Measurements from ENCODE around the gene DOP1B. TPM values are rescaled to one million over a fixed set of nuclear protein-coding genes. Genes with fewer than 3 reads are reported as not detected.

DOP1B gene
- total RNA-seq, 1 donor from 2014 or later: 4.5 TPM

DNA sequence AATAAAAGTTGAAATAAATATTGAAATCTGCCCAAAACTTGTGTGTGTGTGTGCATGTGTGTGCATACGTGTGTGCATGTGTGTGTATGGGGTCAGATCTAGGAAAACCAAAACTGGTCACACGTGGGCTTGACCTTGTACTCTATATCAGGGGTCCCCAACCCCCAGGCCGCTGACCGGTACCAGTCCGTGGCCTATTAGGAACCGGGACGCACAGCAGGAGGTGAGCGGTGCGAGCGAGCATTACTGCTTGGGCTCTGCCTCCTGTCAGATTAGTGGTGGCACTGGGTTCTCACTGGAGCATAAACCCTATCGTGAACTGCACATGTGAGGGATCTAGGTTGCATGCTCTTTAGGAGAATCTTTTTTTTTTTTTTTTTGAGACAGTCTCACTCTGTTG, 8.7 kb downstream of the DOP1B start:
- TF ChIP-seq CTCF (IDR thresholded peaks at IDR 0.05): no peak
- Histone ChIP-seq H3K36me3 (peaks cover 0 to 14% of the 10 kb centered on the region in 2 donors), H3K4me3 (no peak overlapping the region), H3K27ac (no peak overlapping the region), H3K9me3 (no peaks in the 10 kb centered on the region), H3K27me3 (no peaks in the 10 kb centered on the region), H3K4me1 (no peaks in the 10 kb centered on the region)
- no peak for DNase-seq (ENCODE audit: low spot score in 2 of 2)
- intact Hi-C loops (cut with DNase I): no loop called here

DNA sequence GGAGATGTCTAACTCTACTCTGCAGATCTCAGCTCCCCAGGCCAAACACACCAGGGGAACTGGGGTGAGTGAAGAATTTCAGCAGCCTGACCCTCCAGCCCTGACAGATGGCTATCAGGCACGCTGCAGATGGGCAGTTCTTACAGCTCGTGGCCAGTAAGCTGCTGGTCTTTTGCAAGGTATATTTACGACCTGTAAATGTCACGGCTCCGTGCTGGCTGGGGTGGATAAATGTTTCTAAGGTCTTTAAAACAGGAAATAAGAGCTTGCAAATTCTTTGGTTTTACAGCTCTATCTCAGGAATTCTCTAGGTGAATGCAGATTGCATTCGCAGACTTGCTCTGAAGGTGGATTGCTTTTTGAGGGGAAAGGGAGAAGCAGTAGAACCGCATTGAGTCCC, 10.1 kb downstream of the DOP1B start:
- Histone ChIP-seq H3K9me3 (no peaks in the 10 kb centered on the region), H3K27ac (no peak overlapping the region), H3K4me1 (no peaks in the 10 kb centered on the region), H3K4me3 (no peak overlapping the region), H3K36me3 (peaks cover 0 to 14% of the 10 kb centered on the region in 2 donors), H3K27me3 (no peaks in the 10 kb centered on the region)
- no peak for TF ChIP-seq CTCF (IDR thresholded peaks at IDR 0.05)
- intact Hi-C loops (cut with DNase I): no loop called here
- no peak for DNase-seq (ENCODE audit: low spot score in 2 of 2)

DNA sequence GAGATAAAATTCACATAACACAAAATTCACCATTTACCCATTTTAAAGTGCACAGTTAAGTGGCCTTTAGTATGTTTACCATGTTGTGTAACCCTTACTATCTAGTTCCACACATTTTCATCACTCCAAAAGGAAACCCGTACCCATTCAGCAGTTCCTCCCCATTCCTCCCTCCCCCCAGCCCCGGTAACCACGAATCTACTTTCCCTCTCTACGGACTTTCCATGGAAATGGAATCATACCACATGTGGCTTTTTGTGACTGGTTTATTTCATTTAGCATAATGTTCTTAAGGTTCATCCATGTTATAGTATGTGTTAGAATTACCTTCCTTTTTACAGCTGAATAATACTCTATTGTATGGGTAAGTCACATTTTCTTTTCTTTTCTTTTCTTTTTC, 10.9 kb downstream of the DOP1B start:
- DNase-seq (ENCODE audit: low spot score in 2 of 2): no peak
- Histone ChIP-seq H3K27me3 (no peaks in the 10 kb centered on the region), H3K36me3 (peaks cover 0 to 14% of the 10 kb centered on the region in 2 donors), H3K27ac (no peak overlapping the region), H3K9me3 (no peaks in the 10 kb centered on the region), H3K4me3 (no peak overlapping the region), H3K4me1 (no peaks in the 10 kb centered on the region)
- intact Hi-C loops (cut with DNase I): no loop called here
- no peak for TF ChIP-seq CTCF (IDR thresholded peaks at IDR 0.05)

- TF ChIP-seq CTCF (IDR thresholded peaks at IDR 0.05): no peak
- Histone ChIP-seq H3K27ac (no peak overlapping the region), H3K4me3 (no peak overlapping the region), H3K36me3 (peaks cover 0 to 14% of the 10 kb centered on the region in 2 donors), H3K27me3 (no peaks in the 10 kb centered on the region), H3K4me1 (no peaks in the 10 kb centered on the region), H3K9me3 (no peaks in the 10 kb centered on the region)
- DNase-seq (ENCODE audit: low spot score in 2 of 2): no peak
- intact Hi-C loops (cut with DNase I): no loop called here
These were observed 13.0 kb downstream of the DOP1B start for GRCh38 chr21:36169470-36170128.

- Histone ChIP-seq H3K9me3 (no peaks in the 10 kb centered on the region), H3K36me3 (peaks cover 0 to 14% of the 10 kb centered on the region in 2 donors), H3K27ac (no peak overlapping the region), H3K27me3 (no peaks in the 10 kb centered on the region), H3K4me3 (no peak overlapping the region), H3K4me1 (no peaks in the 10 kb centered on the region)
- TF ChIP-seq CTCF (IDR thresholded peaks at IDR 0.05): no peak
- DNase-seq (ENCODE audit: low spot score in 2 of 2): no peak
- intact Hi-C loops (cut with DNase I): no loop called here
These were observed 14.2 kb downstream of the DOP1B start for GRCh38 chr21:36170823-36171222.

DNA sequence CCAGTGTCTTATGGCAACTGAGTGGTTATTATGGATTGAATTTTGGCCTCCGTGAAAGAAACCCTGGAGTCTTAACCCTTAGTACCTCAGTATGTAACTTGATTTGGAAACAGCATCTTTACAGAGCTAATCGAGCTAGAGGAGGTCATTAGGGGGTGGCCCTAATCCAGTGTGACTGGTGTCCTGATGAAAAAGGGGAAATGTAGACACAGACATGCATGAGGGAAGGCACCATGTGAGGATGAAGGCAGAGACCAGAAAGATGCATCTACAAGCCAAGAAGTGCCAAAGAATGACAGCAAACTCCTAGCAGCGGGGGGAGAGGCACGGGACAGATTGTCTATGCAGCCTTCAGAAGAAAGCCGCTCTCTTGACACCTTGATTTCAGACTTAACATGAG, 14.7 kb downstream of the DOP1B start:
- DNase-seq (ENCODE audit: low spot score in 2 of 2): no peak
- Histone ChIP-seq H3K27me3 (no peaks in the 10 kb centered on the region), H3K9me3 (no peaks in the 10 kb centered on the region), H3K4me1 (no peaks in the 10 kb centered on the region), H3K4me3 (no peak overlapping the region), H3K36me3 (peaks cover 0 to 10% of the 10 kb centered on the region in 2 donors), H3K27ac (no peak overlapping the region)
- intact Hi-C loops (cut with DNase I): no loop called here
- no peak for TF ChIP-seq CTCF (IDR thresholded peaks at IDR 0.05)
